Fibroblast of the aortic adventitia (primary cell): ENCODE data around the gene LRFN4. TPM values are rescaled to one million over a fixed set of nuclear protein-coding genes. Genes with fewer than 3 reads are reported as not detected.
A peak's percentile ranks its signal among the peaks of the same experiment; 100 is the strongest.

ENCODE experiments used
- DNase-seq: peaks from one replicate; pipeline ENCODE4 v3.0.0-alpha.2; 2010; ENCODE audit warnings: low read depth
- H3K4me3 ChIP-seq: 2 replicates; pipeline ENCODE4 v1.5.1; 2011; ENCODE audit warnings: low read depth, mild to moderate bottlenecking, control low read depth, low read length, moderate library complexity
- total RNA-seq: library from RNA; depleted of rRNA; stranded (reverse); fragments of >200 nt; gene quantifications from 2 replicates; pipeline ENCODE4 v1.2.3, GENCODE V29; 2012; ENCODE audit warnings: low replicate concordance
- TF ChIP-seq, protein P1 (sequence below): IDR thresholded peaks from 2 replicates; pipeline ENCODE4 v1.5.1; 2011; ENCODE audit warnings: mild to moderate bottlenecking, low read length, control low read depth, inconsistent platforms; ENCODE audit not compliant: insufficient read depth

The LRFN4 gene
- total RNA-seq, 1 donor, result 25.8 TPM

DNA sequence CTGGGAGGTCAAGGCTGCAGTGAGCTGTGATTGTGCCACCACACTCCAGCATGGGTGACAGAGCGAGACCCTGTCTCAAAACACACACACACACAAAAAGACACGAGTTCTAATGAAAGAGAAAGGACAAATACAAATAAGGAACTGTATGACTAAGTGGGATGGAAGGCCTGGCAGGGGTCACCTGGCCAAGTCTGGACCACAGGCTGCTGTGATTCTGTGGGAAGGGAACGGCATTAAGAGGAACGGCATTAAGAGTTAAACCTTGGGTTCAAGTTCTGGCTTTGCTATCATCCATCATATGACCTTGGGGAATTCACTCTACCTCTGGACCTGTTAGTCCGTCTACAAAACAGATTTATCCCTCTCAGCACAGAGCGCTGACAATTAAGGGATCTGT lies 47.7 kb downstream of the LRFN4 start:
- no peak for DNase-seq
- TF ChIP-seq, protein P1, sequence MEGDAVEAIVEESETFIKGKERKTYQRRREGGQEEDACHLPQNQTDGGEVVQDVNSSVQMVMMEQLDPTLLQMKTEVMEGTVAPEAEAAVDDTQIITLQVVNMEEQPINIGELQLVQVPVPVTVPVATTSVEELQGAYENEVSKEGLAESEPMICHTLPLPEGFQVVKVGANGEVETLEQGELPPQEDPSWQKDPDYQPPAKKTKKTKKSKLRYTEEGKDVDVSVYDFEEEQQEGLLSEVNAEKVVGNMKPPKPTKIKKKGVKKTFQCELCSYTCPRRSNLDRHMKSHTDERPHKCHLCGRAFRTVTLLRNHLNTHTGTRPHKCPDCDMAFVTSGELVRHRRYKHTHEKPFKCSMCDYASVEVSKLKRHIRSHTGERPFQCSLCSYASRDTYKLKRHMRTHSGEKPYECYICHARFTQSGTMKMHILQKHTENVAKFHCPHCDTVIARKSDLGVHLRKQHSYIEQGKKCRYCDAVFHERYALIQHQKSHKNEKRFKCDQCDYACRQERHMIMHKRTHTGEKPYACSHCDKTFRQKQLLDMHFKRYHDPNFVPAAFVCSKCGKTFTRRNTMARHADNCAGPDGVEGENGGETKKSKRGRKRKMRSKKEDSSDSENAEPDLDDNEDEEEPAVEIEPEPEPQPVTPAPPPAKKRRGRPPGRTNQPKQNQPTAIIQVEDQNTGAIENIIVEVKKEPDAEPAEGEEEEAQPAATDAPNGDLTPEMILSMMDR, result no peak

DNA sequence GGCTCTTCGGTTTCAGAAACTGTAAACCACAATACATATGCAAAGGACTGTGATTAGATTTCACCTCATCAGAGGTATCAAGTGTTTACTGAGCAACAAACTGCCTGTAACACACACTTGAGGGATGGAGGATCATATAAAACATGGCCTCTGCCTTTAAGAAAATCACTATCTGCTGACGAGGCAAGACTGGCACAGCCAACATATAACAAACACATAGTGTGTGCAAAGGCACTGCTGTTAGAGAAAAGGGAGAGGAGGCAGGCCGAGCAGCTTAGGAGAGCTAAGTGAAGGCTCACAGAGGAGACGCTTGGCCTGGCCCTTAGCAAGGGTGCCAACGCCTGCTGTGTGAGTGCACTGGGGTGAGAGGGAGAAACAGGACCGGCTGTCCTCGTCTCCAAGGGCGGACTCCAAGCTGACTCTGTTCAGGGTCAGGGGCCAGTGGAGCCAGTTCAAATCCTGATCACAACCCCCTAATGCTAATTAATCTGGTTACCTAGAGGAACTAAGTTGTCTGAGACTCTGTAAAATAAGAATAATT lies 48.2 kb downstream of the LRFN4 start:
- no peak overlapping the region for H3K4me3 ChIP-seq
- TF ChIP-seq, protein P1, result no peak
- DNase-seq, result no peak

More for the DNA sequence above, 47.7 kb downstream of the LRFN4 start:
- H3K4me3 ChIP-seq, result no peak overlapping the region

DNA sequence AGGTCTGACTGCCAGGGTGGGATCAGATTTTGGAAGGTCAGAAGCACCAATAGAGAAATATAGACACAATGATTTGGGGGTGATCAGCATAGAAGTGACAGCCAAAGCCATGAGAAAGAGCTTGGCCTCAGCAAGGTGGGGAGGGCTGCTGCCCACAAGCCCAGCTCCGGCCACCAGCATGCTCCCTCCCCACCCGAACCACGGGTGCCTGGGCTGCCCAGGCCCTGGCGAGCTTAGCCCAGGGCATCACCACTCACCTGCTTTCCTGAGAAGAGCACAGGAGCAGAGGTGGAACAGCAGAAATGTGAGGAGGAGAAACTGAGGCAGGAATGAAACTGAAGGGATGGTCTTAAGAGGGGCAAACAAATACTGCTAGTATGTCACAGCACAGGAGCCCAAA lies 48.8 kb downstream of the LRFN4 start:
- no peak for DNase-seq
- TF ChIP-seq, protein P1, result no peak
- no peak overlapping the region for H3K4me3 ChIP-seq

DNA sequence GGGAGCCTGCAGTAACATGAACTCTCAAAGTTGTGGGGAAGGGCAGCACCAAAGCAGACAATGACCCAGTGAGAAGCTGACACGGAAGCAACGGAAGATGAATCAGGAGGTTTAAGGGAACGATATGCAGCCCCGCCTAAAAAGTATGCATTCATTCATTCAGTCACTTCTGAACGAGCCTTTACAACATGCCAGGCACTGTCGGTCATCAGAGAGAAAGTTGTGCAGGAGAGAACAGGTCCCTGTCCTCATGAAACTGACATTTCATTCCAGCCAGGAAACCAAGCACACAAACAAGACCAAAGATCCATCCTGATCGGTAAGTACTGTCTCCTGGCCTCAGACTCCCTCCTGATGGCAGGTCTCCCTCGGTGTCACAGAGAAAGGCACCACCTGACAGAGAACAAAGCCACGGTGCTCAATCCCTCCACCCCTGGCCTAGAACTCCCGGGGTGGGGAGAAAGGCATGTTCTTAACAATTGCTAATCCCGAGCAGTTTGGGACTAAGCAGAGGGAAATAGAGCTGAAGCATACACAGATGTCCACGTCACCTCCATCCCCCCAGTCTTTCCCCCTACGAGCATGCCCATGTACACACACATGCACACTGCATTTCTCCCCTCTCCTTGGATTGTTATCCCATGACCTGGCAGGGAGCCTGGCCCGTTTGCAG lies 49.3 kb downstream of the LRFN4 start:
- H3K4me3 ChIP-seq, result no peak overlapping the region
- DNase-seq, result peak; percentile 75
- TF ChIP-seq, protein P1, result no peak

DNA sequence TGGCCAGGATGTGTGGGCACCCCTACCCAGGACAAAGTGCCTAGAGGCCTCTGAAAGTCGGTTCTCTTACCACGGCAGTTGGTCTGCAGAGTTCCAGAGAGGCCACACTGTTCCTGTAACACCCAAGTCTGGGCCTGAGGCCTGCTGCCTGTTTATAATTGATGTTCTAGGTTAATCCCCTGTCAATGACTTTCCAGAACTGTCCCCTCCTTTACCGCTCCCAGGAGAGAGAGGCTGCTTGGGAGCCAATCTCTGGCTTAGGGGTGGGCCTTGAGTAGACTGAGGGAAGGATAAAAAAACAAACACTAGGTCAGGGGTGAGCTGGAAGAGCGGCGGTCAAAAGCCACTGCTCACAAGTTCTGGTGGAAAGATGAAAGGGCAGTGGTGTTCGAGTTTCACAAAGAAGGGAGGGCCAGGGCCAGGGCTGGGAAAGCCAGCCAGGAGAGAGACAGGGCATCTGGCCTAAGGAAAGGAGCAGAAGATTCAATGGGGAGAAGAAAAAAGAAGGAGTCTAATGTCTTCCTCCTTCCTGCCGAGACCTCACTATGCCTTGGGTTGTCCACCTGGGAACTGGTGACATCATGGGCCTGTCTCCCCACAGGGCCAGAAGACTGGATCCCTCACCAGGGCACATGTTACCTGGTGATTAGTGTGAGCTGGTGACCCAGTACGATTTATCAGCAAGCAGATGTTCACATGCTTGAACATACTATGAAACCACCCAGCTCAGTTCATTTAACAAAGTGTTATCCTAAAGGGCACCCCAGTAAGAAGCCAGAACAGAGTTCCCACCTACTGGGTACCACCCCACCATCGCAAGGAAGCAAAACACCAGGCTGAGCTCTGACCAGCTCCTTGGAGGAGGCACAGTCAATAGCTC lies 51.1 kb downstream of the LRFN4 start:
- TF ChIP-seq, protein P1, result no peak
- no peak for DNase-seq
- H3K4me3 ChIP-seq, result no peak overlapping the region

DNA sequence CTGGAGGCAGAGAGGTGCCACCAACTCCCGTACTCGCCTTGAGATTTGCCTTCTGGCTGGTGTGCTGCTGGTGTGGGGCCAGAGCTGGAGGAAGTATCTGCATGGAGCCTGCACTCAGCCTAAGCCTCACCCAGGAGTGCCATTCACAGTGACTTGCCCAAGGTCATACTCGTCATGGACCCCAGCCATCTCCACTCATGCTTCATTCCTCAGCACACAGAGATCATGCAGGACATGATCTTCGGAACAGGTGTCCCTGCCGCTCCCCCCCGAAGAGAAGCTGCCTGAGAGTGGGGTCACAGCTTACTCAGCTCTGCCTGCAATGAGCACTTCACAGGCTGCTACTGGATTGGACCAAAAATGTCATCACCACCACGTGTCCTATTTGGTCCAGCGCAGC lies 52.3 kb downstream of the LRFN4 start:
- H3K4me3 ChIP-seq, result no peak overlapping the region
- TF ChIP-seq, protein P1, result no peak
- DNase-seq, result no peak
